Subcutaneous abdominal adipose tissue (tissue), 5 donors: ENCODE data around the gene SGK1.
A peak's percentile ranks its signal among the peaks of the same experiment; 100 is the strongest.

Experiments used
- H3K27ac ChIP-seq: one replicate; pipeline ENCODE4 v1.7.0; 2013; ENCODE audit warnings: low read depth, mild to moderate bottlenecking, inconsistent platforms, low read length, moderate library complexity
- H3K27me3 ChIP-seq, 5 donors: one replicate each; pipeline ENCODE4 v1.7.0; 2013; ENCODE audit warnings: low read length in 5 of 5, inconsistent platforms in 1 of 5; ENCODE audit not compliant: control insufficient read depth in 5 of 5, insufficient read depth in 4 of 5
- H3K36me3 ChIP-seq, 5 donors: one replicate each; pipeline ENCODE4 v1.7.0; 2013; ENCODE audit warnings: low read length in 5 of 5; ENCODE audit not compliant: control insufficient read depth in 5 of 5, insufficient read depth in 5 of 5
- H3K4me1 ChIP-seq, 5 donors: one replicate each; pipeline ENCODE4 v1.7.0; 2013; ENCODE audit warnings: low read length in 5 of 5, mild to moderate bottlenecking in 3 of 5, moderate library complexity in 1 of 5; ENCODE audit not compliant: control insufficient read depth in 5 of 5, insufficient read depth in 5 of 5
- H3K4me3 ChIP-seq, 5 donors: one replicate each; pipeline ENCODE4 v1.7.0; 2013; ENCODE audit warnings: low read length in 5 of 5, low read depth in 1 of 5
- H3K9ac ChIP-seq, 5 donors: one replicate each; pipeline ENCODE4 v1.7.0; 2013; ENCODE audit warnings: low read length in 5 of 5, mild to moderate bottlenecking in 4 of 5, moderate library complexity in 3 of 5
- H3K9me3 ChIP-seq, 5 donors: one replicate each; pipeline ENCODE4 v1.7.0; 2013; ENCODE audit warnings: low read length in 5 of 5; ENCODE audit not compliant: control insufficient read depth in 5 of 5
- donor health status: healthy.
- donor health status: healthy.
- donor health status: healthy.
- donor health status: healthy.
- donor health status: healthy.

The SGK1 gene

GRCh38 chr6:134347885-134348805 is 30.2 kb upstream of the SGK1 start:
- Histone ChIP-seq H3K27ac (no peak overlapping the region), H3K36me3 (no peaks in the 10 kb centered on the region), H3K9me3 (no peaks in the 10 kb centered on the region), H3K4me1 (peaks cover 3 to 20% (median 16%) of the 10 kb centered on the region in 5 donors), H3K9ac (no peak overlapping the region), H3K4me3 (no peak overlapping the region), H3K27me3 (no peaks in the 10 kb centered on the region)

DNA sequence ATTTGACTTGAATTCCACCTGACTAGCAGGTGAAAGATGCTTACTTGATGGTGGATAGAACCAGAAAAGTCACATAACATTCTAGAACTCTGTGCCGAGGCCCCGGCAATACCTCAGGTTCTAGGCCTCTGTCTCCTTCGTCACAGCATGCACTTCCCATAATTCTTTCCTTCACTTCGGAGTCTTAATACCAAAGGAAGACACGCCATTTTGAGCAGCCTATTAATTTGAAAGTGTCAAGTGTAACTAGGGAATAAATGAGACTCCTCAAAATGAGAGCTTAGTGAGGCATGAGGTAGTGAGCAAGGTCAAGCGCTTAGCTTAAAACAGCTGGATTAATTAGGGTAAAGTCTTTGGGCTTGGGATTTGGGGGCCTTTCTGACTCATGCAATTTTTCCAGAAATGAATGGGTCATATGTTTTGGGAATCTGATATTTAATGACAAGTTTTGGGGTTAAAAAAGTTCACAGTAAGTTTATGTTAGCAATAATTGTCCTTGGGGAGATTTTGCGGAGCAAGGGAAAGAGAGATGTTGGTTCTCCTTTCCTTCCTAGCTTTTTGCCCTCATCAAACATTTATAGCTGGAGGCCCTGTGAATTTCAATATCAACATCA is 29.1 kb upstream of the SGK1 start:
- Histone ChIP-seq H3K4me1 (peaks cover 3 to 27% (median 16%) of the 10 kb centered on the region in 5 donors), H3K36me3 (no peaks in the 10 kb centered on the region), H3K4me3 (no peak overlapping the region), H3K9me3 (no peaks in the 10 kb centered on the region), H3K27ac (no peak overlapping the region), H3K9ac (no peak overlapping the region), H3K27me3 (no peaks in the 10 kb centered on the region)

- H3K9ac ChIP-seq = no peak overlapping the region
- no peak overlapping the region for H3K27ac ChIP-seq
- no peaks in the 10 kb centered on the region for H3K9me3 ChIP-seq
Observed at GRCh38 chr6:134345789-134346188, 27.9 kb upstream of the SGK1 start.

GRCh38 chr6:134343066-134343465 is 25.2 kb upstream of the SGK1 start:
- Histone ChIP-seq H3K27me3 (no peaks in the 10 kb centered on the region), H3K9me3 (no peaks in the 10 kb centered on the region), H3K4me3 (no peak overlapping the region), H3K27ac (no peak overlapping the region), H3K36me3 (no peaks in the 10 kb centered on the region), H3K4me1 (peaks cover 3 to 29% (median 16%) of the 10 kb centered on the region in 5 donors), H3K9ac (no peak overlapping the region)

More at GRCh38 chr6:134345789-134346188, 27.9 kb upstream of the SGK1 start:
- H3K36me3 ChIP-seq = no peaks in the 10 kb centered on the region
- H3K27me3 ChIP-seq = no peaks in the 10 kb centered on the region
- H3K4me3 ChIP-seq = peak overlapping the region in 2 of 5 donors; percentile 1 to 54
- H3K4me1 ChIP-seq = peaks cover 3 to 29% (median 16%) of the 10 kb centered on the region in 5 donors

GRCh38 chr6:134341999-134342567 is 24.2 kb upstream of the SGK1 start:
- Histone ChIP-seq H3K27me3 (no peaks in the 10 kb centered on the region), H3K9ac (no peak overlapping the region), H3K4me3 (no peak overlapping the region), H3K4me1 (peaks cover 3 to 29% (median 16%) of the 10 kb centered on the region in 5 donors), H3K9me3 (no peaks in the 10 kb centered on the region), H3K27ac (no peak overlapping the region), H3K36me3 (no peaks in the 10 kb centered on the region)

- no peaks in the 10 kb centered on the region for H3K36me3 ChIP-seq
- H3K4me3 ChIP-seq = no peak overlapping the region
- no peaks in the 10 kb centered on the region for H3K27me3 ChIP-seq
- no peaks in the 10 kb centered on the region for H3K9me3 ChIP-seq
- peaks cover 0 to 12% (median under 1%) of the 10 kb centered on the region in 5 donors for H3K4me1 ChIP-seq
- H3K27ac ChIP-seq = no peak overlapping the region
- no peak overlapping the region for H3K9ac ChIP-seq
Observed at GRCh38 chr6:134340179-134340975, 22.5 kb upstream of the SGK1 start.

DNA sequence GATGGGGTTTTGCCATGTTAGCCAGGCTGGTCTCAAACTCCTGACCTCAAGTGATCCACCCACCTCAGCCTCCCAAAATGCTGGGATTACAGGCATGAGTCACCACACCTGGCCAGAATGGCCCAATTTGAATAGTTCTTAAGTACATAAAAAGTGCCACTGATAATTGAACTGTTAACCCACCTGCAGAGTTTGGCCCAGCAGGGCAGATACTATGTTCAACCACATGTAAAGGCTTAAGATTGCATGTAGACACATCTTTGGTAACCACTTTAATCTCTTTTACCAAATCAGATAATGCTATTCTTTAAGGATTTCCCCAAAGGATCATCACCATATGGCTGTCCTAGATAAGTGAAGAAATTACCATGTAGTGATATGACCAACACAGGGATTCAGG is 21.3 kb upstream of the SGK1 start:
- Histone ChIP-seq H3K9me3 (no peaks in the 10 kb centered on the region), H3K27ac (no peak overlapping the region), H3K4me3 (no peak overlapping the region), H3K27me3 (no peaks in the 10 kb centered on the region), H3K4me1 (peaks cover 0 to 11% (median 0%) of the 10 kb centered on the region in 5 donors), H3K36me3 (no peaks in the 10 kb centered on the region), H3K9ac (no peak overlapping the region)

GRCh38 chr6:134331256-134331655 is 13.3 kb upstream of the SGK1 start:
- no peak overlapping the region for H3K4me3 ChIP-seq
- no peak overlapping the region for H3K27ac ChIP-seq
- no peak overlapping the region for H3K9ac ChIP-seq

DNA sequence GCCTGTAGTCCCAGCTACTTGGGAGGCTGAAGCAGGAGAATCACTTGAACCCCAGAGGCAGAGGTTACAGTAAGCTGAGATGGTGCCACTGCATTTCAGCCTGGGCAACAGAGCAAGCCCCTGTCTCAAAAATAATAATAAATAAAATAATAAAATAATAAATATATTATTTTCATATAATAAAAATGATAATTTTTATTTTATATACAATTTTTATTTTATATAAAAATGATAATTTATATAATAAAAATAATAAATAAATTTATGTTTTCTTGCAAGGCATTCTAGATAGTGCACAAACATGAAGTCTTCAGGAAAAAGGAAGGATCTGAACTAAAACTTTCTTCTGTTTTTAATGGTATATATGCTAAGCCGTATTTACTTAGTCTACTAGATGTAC is 12.6 kb upstream of the SGK1 start:
- Histone ChIP-seq H3K9me3 (peaks cover 1 to 3% (median 2%) of the 10 kb centered on the region in 5 donors), H3K4me3 (no peak overlapping the region), H3K36me3 (no peaks in the 10 kb centered on the region), H3K9ac (no peak overlapping the region), H3K27ac (no peak overlapping the region), H3K27me3 (no peaks in the 10 kb centered on the region), H3K4me1 (peaks cover 0 to 7% (median 4%) of the 10 kb centered on the region in 5 donors)

More at GRCh38 chr6:134331256-134331655, 13.3 kb upstream of the SGK1 start:
- no peaks in the 10 kb centered on the region for H3K36me3 ChIP-seq
- no peaks in the 10 kb centered on the region for H3K9me3 ChIP-seq
- no peaks in the 10 kb centered on the region for H3K27me3 ChIP-seq
- peaks cover 0 to 7% (median 4%) of the 10 kb centered on the region in 5 donors for H3K4me1 ChIP-seq
